GM19351 (cell line): ENCODE data around the gene DHX32.
"Not testable (repeated sequence)": the region's sequence is repeated elsewhere in the genome, so short reads cannot be mapped to it uniquely, and the experiment has no call there.

Source experiments
- ATAC-seq: cut with Tn5 transposase; IDR thresholded peaks from one replicate; pipeline ENCODE4 v1.9.1; 2021; ENCODE audit warnings: mild to moderate bottlenecking, moderate library complexity; ENCODE audit not compliant: unreplicated experiment

The DHX32 gene

GRCh38 chr10:125881192-125881591, at the start of gene DHX32:
Gene DHX32 (minus strand): TSS chr10:125881292. CDS start chr10:125880824, 468 bp downstream.
- no peak for ATAC-seq

- no peak for ATAC-seq
Observed at GRCh38 chr10:125929618-125930017, 48.5 kb upstream of the DHX32 start.

GRCh38 chr10:125928928-125929585, 48.0 kb upstream of the DHX32 start:
- no peak for ATAC-seq

GRCh38 chr10:125927265-125927664, 46.2 kb upstream of the DHX32 start:
- not testable (repeated sequence) for ATAC-seq

GRCh38 chr10:125926247-125926646, 45.2 kb upstream of the DHX32 start:
- ATAC-seq: no peak

GRCh38 chr10:125925262-125925834, 44.3 kb upstream of the DHX32 start:
- no peak for ATAC-seq

- not testable (repeated sequence) for ATAC-seq
Observed at GRCh38 chr10:125921643-125922306, 40.7 kb upstream of the DHX32 start.

GRCh38 chr10:125917704-125918361, 36.7 kb upstream of the DHX32 start:
- ATAC-seq: not testable (repeated sequence)

GRCh38 chr10:125916977-125917376, 35.9 kb upstream of the DHX32 start:
- no peak for ATAC-seq

GRCh38 chr10:125913277-125913676, 32.2 kb upstream of the DHX32 start:
- ATAC-seq: not testable (repeated sequence)

GRCh38 chr10:125911990-125912389, 30.9 kb upstream of the DHX32 start:
- no peak for ATAC-seq

GRCh38 chr10:125911145-125911544, 30.1 kb upstream of the DHX32 start:
- no peak for ATAC-seq

GRCh38 chr10:125909491-125909890, 28.4 kb upstream of the DHX32 start:
- not testable (repeated sequence) for ATAC-seq

GRCh38 chr10:125908813-125909212, 27.7 kb upstream of the DHX32 start:
- not testable (repeated sequence) for ATAC-seq

- ATAC-seq: not testable (repeated sequence)
Observed at GRCh38 chr10:125907598-125907997, 26.5 kb upstream of the DHX32 start.

GRCh38 chr10:125905069-125905994, 24.2 kb upstream of the DHX32 start:
- ATAC-seq: not testable (repeated sequence)

GRCh38 chr10:125903135-125903640, 22.1 kb upstream of the DHX32 start:
- ATAC-seq: not testable (repeated sequence)

- not testable (repeated sequence) for ATAC-seq
Observed at GRCh38 chr10:125900963-125901362, 19.9 kb upstream of the DHX32 start.

GRCh38 chr10:125897317-125897716, 16.2 kb upstream of the DHX32 start:
- not testable (repeated sequence) for ATAC-seq
